Esophagus (tissue), 2 donors: Measurements from ENCODE around the gene ACAP2. TPM values are rescaled to one million over a fixed set of nuclear protein-coding genes. Genes with fewer than 3 reads are reported as not detected.

ENCODE experiments used
- H3K27ac ChIP-seq, 2 donors: one replicate each; pipeline ENCODE4 v1.5.1; 2013; ENCODE audit warnings: low read depth in 2 of 2, mild to moderate bottlenecking in 2 of 2, inconsistent platforms in 1 of 2, low read length in 1 of 2, moderate library complexity in 1 of 2
- H3K27me3 ChIP-seq, 2 donors: one replicate each; pipeline ENCODE4 v1.6.1; 2013; ENCODE audit warnings: low read length in 2 of 2, control low read depth in 1 of 2, mild to moderate bottlenecking in 1 of 2; ENCODE audit not compliant: insufficient read depth in 2 of 2, control insufficient read depth in 1 of 2
- H3K36me3 ChIP-seq, 2 donors: one replicate each; pipeline ENCODE4 v1.6.1; 2013; ENCODE audit warnings: low read length in 1 of 2; ENCODE audit not compliant: control insufficient read depth in 2 of 2, insufficient read depth in 2 of 2
- H3K4me1 ChIP-seq, 2 donors: one replicate each; pipeline ENCODE4 v1.6.1; 2013; ENCODE audit warnings: low read length in 1 of 2; ENCODE audit not compliant: control insufficient read depth in 2 of 2, insufficient read depth in 2 of 2
- H3K4me3 ChIP-seq, 2 donors: one replicate each; pipeline ENCODE4 v1.5.1; 2013; ENCODE audit warnings: low read length in 2 of 2, mild to moderate bottlenecking in 2 of 2, low read depth in 1 of 2, moderate library complexity in 1 of 2
- H3K9me3 ChIP-seq, 2 donors: one replicate each; pipeline ENCODE4 v1.6.1; 2013; ENCODE audit warnings: mild to moderate bottlenecking in 2 of 2, low read depth in 1 of 2, low read length in 1 of 2, moderate library complexity in 1 of 2; ENCODE audit not compliant: control insufficient read depth in 2 of 2, insufficient read depth in 1 of 2
- WGBS, 2 donors: extraction: QIAGEN DNeasy Blood & Tissue Kit; methylation state at CpG; one replicate each; pipeline ENCODE4 v1.1.7; 2013; 5-methylcytosine and 5-hydroxymethylcytosine counted together
- polyA plus RNA-seq, 2 donors: library from polyadenylated mRNA; stranded (reverse); fragments of 200-250 nt; gene quantifications; one replicate each; pipeline ENCODE4 v1.2.3, GENCODE V29; 2013
- donor health status: healthy with polysubstance abuse.
- donor health status: Bipolar disorder and iron deficiency.

Gene ACAP2
- polyA plus RNA-seq, 2 donors, result 11.9 to 12.5 TPM

GRCh38 chr3:195258449-195259153 lies 184.2 kb downstream of the ACAP2 start:
- no peaks in the 10 kb centered on the region for H3K9me3 ChIP-seq
- H3K4me1 ChIP-seq, result peaks cover 0 to 13% of the 10 kb centered on the region in 2 donors
- H3K36me3 ChIP-seq, result peaks cover 0 to 9% of the 10 kb centered on the region in 2 donors
- peak overlapping the region; percentile 92 to 97 for H3K27ac ChIP-seq
- H3K4me3 ChIP-seq, result no peak overlapping the region
- H3K27me3 ChIP-seq, result no peaks in the 10 kb centered on the region
- WGBS, 2 donors, result 65 to 66% methylated on average over 14 of the region's 14 CpGs

- whole genome bisulfite sequencing, 2 donors, result 85 to 89% methylated on average over 16 of the region's 16 CpGs
- Histone ChIP-seq H3K4me1 (peaks cover 0 to 13% of the 10 kb centered on the region in 2 donors), H3K27ac (peak overlapping the region in 1 of 2 donors; percentile 52)
Measured at GRCh38 chr3:195257454-195258448, 185.1 kb downstream of the ACAP2 start.

DNA sequence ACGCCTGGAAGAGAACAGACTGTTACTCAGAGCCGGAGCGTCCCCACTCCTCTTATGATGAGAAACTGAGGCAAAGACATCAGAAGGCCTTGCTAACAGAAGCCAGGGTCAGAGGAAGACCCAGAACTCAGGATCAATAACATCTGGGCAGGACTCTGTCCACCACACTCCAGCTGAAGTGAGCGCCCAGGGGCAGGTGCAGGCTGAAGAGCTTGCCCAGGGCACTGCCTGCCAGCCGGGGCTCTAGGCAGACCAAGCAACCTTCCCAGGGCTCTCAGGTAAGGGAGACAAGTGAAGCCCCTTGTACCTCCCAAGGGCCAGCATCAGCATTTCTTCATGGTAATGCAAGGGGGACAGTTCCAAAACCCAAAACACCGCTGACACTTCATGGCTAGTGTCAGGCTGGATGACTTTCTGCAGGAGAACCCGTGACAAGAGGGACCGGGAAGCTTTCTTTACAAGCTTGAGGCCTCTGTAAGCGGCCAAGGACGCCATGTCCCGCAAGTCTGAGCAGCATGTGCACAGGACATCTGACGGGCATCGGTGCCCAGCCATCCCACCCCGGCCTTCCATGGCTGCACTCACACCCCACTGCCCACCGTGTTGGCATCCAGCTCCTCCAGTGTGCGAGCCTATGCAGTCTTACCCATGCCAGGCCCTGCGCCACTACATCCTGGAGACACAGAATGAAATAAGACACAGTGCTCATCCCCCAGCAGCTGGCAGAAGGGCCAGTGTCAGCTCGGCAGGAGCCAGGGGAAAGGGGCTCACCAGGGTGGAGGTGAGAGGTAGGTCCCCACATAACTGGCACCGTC lies 186.0 kb downstream of the ACAP2 start:
- H3K9me3 ChIP-seq, result no peaks in the 10 kb centered on the region
- H3K27me3 ChIP-seq, result no peaks in the 10 kb centered on the region
- H3K4me3 ChIP-seq, result no peak overlapping the region
- WGBS, 2 donors, result 93 to 97% methylated on average over 19 of the region's 19 CpGs
- H3K36me3 ChIP-seq, result peaks cover 0 to 9% of the 10 kb centered on the region in 2 donors
- H3K4me1 ChIP-seq, result peaks cover 0 to 13% of the 10 kb centered on the region in 2 donors
- no peak overlapping the region for H3K27ac ChIP-seq

More at GRCh38 chr3:195257454-195258448, 185.1 kb downstream of the ACAP2 start:
- peaks cover 0 to 9% of the 10 kb centered on the region in 2 donors for H3K36me3 ChIP-seq
- H3K27me3 ChIP-seq, result no peaks in the 10 kb centered on the region
- H3K9me3 ChIP-seq, result no peaks in the 10 kb centered on the region
- H3K4me3 ChIP-seq, result no peak overlapping the region

DNA sequence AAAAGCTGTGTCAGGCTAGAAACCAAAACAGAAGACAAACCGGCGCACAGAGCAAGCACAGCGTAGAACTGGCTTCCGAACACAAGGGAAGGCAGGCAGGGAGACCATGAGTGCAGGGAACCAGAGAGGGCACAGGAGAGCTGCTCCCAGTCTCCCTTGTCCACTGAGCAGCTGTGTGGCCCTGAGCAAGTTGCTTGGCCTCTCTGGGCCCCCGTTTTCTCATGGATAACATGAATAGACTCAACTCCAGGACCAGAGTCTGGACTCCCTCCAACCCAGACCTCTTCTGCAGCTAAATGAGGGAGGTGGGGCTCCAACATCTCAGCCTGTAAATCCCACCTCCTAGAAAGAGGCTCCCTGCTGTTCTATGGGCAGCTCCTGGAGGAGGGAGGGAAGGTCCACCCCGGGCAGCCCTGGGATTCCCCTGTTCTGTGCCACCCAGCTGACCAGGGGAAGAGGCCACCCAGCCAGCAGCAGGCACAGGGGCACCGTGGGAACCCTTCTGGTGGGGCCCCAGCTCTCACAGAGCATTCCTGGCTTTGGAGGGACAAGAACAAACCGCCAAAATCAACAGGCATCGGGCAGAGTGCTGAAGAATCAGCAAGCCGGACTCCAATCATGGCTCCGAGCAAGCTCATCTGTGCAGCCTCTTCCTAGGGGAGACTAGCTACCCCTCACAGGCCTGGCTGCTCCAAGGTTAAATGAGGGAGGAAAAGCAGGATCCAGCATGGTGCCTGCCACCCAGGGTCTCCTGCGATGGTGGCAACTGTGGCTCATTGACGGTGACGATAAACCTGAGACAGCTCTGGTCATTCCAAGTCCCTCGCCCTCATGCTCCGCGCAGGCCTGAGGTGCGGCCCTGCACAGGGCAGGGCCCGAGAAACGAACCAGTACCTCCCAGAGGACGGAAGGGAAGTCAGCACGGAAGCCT lies 187.0 kb downstream of the ACAP2 start:
- H3K36me3 ChIP-seq, result peaks cover 0 to 9% of the 10 kb centered on the region in 2 donors
- 89 to 90% methylated on average over 22 of the region's 22 CpGs for WGBS, 2 donors
- peak overlapping the region in 1 of 2 donors; percentile 2 for H3K27ac ChIP-seq
- no peaks in the 10 kb centered on the region for H3K27me3 ChIP-seq
- no peaks in the 10 kb centered on the region for H3K9me3 ChIP-seq
- no peak overlapping the region for H3K4me3 ChIP-seq
- H3K4me1 ChIP-seq, result peaks cover 0 to 11% of the 10 kb centered on the region in 2 donors

- WGBS, 2 donors, result 92 to 94% methylated on average over 13 of the region's 13 CpGs
Measured at GRCh38 chr3:195255176-195255500, 187.7 kb downstream of the ACAP2 start.

GRCh38 chr3:195254454-195255175 lies 188.2 kb downstream of the ACAP2 start:
- Histone ChIP-seq H3K27me3 (no peaks in the 10 kb centered on the region), H3K36me3 (peaks cover 0 to 9% of the 10 kb centered on the region in 2 donors), H3K4me3 (no peak overlapping the region), H3K4me1 (peaks cover 3 to 6% of the 10 kb centered on the region in 2 donors), H3K27ac (no peak overlapping the region), H3K9me3 (no peaks in the 10 kb centered on the region)
- 86 to 90% methylated on average over 16 of the region's 16 CpGs for WGBS, 2 donors

More at GRCh38 chr3:195255176-195255500, 187.7 kb downstream of the ACAP2 start:
- Histone ChIP-seq H3K27ac (no peak overlapping the region), H3K4me1 (peaks cover 0 to 6% of the 10 kb centered on the region in 2 donors), H3K9me3 (no peaks in the 10 kb centered on the region), H3K4me3 (no peak overlapping the region), H3K36me3 (peaks cover 0 to 9% of the 10 kb centered on the region in 2 donors), H3K27me3 (no peaks in the 10 kb centered on the region)

DNA sequence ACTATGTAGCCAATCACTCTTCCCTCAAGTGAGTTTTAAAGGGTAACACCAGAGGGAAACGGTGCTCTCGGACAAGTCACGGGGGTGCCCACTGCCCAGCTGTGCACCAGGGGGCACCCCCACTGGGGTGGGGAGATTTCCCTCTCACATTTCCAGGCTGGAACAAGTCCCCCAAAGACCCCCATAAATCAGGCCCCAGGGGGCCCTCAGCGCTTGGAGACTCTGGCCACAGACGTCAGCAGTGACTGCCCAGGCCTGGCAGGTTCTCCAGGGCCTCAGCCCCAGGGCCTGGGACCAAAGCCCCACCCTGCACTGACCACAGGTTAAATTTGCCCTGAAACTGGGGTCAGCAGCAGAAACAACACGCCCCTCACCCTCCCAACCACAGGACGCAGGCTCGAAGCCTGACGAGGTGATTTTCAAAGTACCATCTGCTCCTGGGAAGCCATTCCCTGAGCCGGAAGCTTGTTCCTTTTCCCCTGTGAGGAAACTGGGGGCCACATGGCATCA lies 188.8 kb downstream of the ACAP2 start:
- Histone ChIP-seq H3K4me3 (no peak overlapping the region), H3K27ac (no peak overlapping the region), H3K9me3 (no peaks in the 10 kb centered on the region), H3K4me1 (peaks cover 3 to 4% of the 10 kb centered on the region in 2 donors), H3K36me3 (peaks cover 0 to 11% of the 10 kb centered on the region in 2 donors), H3K27me3 (no peaks in the 10 kb centered on the region)
- 91 to 92% methylated on average over 10 of the region's 10 CpGs for WGBS, 2 donors
